GM12873 (cell line): ENCODE results near the gene CALN1.

Experiments used
- CTCF ChIP-seq: IDR thresholded peaks from 2 replicates; pipeline ENCODE4 v1.5.1; 2012; ENCODE audit warnings: low read depth, mild to moderate bottlenecking, moderate library complexity, low read length, control low read depth; ENCODE audit not compliant: insufficient read depth; ENCODE audit errors: missing control alignments

Gene CALN1

GRCh38 chr7:72325561-72325960 is 86.6 kb downstream of the CALN1 start:
- no peak for TF ChIP-seq CTCF

DNA sequence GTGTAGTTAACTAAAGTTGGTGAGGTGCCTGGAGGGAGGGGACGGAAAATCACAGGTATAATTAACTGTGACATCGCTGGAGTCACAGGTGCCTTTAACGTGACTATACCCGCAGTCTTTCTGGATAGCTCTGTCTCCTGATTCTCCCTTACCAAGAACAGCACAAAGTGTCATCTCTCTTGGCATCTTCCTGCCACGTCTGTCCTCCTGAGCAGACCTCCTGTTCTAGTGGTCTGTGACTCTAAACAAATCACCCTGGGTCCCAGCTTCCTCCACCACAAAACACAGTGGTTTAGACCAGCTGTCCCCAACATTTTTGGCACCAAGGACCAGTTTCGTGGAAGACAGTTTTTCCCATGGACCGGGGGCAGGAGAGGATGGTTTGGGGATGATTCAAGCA is 90.5 kb downstream of the CALN1 start:
- TF ChIP-seq CTCF, result no peak

GRCh38 chr7:72321081-72321480 is 91.1 kb downstream of the CALN1 start:
- no peak for TF ChIP-seq CTCF

DNA sequence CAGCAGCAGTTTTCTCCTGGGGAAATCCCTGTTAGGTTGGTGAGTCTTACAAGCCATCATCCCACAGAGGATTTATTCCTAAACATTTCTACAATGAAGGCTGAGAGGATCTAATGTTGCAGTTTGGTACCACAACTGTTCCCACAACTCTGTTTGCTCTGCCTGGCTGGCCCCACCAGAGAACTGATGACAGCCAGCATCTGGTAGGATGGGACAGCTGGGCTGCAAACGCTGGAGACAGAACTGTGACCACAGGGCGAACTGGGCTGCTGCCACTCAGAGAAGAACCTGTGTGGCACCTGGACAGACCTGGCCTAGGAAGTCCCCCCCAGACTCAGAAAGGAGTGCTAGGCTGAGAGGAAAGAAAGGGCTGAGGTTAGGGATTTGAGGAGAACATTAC is 94.8 kb downstream of the CALN1 start:
- no peak for TF ChIP-seq CTCF

DNA sequence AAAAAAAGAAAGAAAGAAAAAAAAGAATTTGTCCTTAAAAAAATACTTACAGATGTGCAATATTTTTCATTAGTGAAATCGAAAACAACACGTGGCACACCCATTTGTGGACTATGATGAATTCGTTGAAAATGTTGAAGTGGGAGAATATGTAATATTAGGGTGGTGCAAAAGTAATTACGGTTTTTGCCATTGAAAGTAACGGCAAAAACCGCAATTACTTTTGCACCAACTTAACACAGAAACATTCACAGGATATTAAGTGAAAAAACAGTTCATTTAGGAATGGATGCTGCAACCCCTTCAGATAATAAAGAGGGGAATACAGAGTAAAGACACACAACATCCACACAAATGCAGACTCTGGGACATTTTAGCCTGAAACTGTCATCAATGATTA is 96.0 kb downstream of the CALN1 start:
- no peak for TF ChIP-seq CTCF

DNA sequence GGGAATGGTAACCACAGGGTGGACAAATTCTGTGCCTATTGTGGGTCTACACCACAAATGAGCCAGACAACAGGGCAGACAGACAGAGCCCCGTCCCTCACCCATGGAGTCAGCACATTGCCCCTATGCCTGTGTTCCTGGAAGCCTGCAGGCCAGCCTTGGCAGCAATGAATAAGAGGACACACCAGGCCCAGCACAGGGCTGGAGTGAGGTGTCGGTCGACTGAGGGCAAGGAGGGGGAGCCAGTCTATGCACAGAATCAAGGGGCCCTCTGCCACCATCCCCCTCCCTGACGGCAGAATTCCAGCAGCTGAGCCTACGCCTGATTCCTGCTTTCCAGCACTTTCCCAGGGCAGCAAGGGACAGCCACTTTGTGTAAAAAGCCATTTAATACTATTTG is 98.2 kb downstream of the CALN1 start:
- no peak for TF ChIP-seq CTCF

DNA sequence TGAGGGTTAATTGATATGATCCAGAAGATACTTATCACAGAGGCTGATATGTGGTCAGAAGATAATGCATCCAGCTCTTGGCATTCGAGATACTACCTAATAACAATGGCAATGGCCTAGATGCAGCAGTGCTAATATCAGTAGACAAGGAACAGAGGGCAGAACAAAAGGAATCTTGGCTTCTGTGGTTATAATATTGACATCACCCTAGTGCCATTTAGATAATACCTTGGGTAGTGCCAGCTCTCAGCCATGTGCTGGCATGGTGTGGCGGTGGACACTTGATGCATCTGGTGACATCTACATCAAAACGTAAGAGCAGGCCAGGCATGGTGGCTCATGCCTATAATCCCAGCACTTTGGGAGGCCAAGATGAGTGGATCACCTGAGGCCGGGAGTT is 101.8 kb downstream of the CALN1 start:
- no peak for TF ChIP-seq CTCF

GRCh38 chr7:72309476-72309875 is 102.7 kb downstream of the CALN1 start:
- TF ChIP-seq CTCF, result no peak
